Vagina (tissue), 2 donors: Measurements from ENCODE around the gene ZNF260.

ENCODE experiments used
- CTCF ChIP-seq, 3 experiments: fragments of 450-650 bp in 2 of 3; fragments of 200-600 bp in 1 of 3; sonication (generic) in 1 of 3; IDR thresholded peaks; one replicate each; pipeline ENCODE4 v1.5.1; 2017 to 2019; ENCODE audit warnings: antibody characterized with exemption in 3 of 3, mild to moderate bottlenecking in 2 of 3, moderate library complexity in 2 of 3
- POLR2A ChIP-seq, 2 donors: fragments of 450-650 bp; IDR thresholded peaks; one replicate each; pipeline ENCODE4 v1.6.1; 2017; ENCODE audit warnings: antibody characterized with exemption in 2 of 2, mild to moderate bottlenecking in 2 of 2, moderate library complexity in 2 of 2

- TF ChIP-seq CTCF (IDR thresholded peaks at IDR 0.05), result no peak
- TF ChIP-seq POLR2A (IDR thresholded peaks at IDR 0.05), result no peak
These were observed 26.1 kb downstream of the ZNF260 start for GRCh38 chr19:36501973-36502372.
